NK-92 (cell line): Measurements from ENCODE around the gene DOK3.
A peak's percentile ranks its signal among the peaks of the same experiment; 100 is the strongest.
"Not testable (repeated sequence)": the region's sequence is repeated elsewhere in the genome, so short reads cannot be mapped to it uniquely, and the experiment has no call there.

ENCODE experiments used
- DNase-seq: peaks from one replicate; lab custom pipeline; 2025; ENCODE audit not compliant: unreplicated experiment; lab: John Stamatoyannopoulos, UW

DOK3 gene

DNA sequence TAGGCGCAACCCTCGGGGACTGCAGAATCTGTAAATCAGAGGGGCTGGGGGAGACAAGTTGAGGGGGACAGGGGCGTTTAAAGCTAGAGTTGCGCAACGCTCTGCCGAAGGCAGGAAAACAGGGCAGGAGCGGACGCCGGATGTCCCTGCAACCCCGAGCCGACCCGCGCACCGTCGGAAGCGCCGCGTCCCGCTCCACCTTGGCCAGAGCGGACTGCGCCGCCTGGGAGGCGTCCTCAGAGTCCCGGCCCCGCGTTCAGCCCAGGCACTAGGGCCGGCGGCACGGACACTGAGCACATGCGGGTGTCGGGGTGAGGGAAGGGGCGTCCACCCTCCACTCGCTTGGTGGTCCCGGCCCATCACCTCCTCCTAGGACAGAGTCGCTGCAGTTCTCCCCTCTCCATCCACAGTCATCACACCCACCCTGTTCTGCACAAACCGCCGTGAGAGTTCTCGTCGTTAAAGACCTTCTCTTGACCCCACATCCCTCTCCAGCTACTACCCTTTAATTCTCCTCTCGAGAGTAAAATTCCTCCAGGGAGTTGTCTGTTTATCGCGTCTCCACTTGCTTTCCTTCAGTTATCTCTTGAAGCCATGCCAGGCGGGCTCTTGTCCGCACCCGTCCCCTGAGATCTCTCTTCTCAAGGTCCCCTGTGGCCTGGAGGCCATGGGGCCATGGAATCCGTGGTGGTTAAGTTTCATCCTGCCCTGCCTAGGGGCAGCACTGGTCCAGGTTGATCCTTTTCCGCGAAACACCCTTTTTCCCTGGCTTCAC lies 11.4 kb downstream of the DOK3 start:
- no peak for DNase-seq

DNA sequence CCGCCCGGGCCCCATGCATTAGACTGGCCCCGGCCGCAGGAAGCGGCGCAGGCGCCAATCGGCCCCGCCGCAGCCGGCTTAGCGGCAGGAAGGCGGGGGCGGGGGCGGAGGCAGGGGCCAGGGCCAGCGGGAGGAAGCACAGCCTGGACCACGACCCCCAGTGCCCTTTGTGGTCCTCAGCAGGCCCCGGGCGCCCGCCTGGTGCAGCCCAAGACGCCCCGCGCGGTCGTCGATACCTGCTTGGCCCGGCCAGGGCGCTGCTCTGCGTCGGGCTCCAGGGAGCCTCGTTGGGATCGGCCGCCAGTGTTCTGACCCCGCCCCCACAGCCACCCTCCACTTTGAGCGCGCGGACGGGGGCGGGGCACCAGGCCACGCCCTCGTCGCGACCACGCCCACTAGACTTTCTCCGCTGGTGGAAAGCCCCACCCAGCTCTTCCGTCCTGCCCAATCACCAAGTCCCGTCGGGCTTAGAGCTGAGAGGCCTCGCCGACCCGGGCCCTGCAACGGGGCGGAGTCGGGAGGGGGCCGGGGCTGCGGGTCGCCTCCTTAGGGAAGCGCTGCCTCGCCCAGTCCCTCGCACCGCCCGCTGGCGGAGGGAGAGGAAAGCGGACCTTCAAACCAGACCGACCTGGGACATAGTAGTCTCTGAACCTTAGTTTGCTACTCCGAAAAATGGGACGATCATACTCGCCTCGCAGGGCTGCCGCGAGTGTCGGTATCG lies 12.2 kb downstream of the DOK3 start, which contains the start of gene PDLIM7:
PDLIM7 (minus strand) TSS at position 313 of the 721 bp plus-strand sequence. CDS start 1,092 bp downstream, outside the sequence.
- peak; percentile 46 for DNase-seq

DNA sequence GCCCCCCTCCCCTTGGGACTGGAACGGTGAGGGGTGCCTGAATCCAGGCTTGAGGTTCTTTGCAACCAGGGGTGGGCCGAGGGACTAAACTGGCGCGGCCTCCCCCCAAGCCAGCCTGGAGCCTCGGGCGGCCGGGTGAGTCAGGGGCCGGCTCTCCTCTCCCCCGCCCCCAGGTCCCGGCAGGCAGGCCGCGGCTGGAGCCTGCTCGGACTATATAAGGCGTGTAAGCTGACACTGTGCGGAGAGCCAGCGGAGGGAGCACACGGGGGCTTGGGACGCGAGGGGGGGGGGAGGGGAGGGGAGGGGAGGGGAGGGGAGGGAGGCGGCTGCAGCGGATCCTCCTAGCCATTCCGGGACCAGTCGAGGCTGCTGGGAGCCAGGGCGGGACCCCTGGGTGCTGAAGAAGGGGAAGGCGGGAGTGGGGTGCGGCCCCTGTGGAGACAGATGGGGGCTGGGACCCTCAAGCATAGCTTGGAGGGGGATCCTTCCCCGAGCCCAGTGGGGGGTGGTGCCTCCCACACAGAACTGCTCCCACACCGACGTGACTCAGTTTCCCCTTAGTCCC lies 12.8 kb downstream of the DOK3 start:
- no peak for DNase-seq

DNA sequence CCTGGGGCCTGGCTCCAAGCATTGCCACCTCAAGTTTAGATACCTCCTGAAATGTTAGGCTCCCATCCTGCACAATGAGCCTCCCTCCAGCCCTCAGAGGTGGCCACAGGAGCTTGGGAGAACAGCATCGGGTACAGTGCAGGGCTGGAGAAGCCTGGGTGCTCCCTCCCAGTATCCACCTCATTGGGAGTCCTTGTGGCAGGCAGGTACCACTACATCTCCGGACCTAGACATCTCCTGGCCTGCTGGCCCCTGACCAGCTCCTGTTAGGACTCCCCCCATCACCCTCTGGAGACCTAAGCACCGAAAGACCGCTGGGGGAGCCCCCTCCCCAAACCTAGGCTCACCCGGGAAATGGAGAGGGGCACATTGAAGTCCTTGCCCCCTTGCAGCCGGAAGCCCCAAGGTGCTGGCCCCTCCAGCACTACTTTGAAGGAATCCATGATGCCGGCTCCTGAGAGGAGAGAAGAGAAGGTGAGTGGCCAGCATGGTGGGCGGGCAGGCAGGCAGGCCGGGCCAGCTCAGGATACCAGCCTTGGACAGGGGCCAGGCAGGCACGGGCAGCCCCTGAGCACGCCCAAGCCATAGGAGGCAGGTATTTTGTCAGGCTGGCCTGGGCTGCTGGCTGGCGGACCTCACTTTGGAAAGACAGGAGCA lies 13.4 kb downstream of the DOK3 start:
- no peak for DNase-seq

DNA sequence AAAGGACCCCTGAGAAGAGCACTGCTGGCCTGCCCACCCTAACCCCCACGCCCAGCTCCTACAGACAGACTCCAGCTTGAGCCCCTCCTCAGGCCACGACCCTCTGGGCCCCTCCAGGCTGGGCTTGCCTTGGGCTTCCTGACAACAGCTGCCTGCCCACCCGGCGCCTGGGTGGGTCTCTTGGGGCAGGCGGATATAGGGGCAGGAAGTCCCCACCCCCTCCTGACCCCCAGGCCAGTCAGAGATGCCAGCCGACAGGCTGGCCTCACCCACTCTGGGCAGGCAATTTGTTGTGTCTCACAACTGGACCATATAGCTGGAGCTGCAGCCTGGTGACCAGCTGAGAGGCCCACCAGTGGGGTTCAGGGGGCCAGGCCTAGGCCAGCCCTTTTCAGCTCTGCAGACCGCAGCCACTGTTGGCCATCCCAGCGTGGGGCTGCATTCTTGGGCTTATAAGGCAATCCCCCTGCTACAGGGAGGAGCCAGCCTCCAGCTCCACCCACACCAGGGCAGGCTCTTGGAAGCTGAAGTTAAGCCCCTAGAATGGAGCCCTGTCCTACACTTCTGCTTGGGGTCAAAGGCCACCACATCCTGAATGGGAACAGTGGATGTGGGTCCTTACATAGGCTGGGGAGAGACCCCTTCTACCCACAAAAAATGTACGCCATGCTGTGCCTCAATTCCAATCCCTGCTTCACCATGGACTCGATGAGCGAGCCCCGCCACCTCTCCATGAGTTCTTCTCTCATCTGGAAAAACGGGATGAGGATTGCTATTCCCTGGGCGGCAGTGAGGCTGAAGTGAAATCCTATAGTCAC lies 14.2 kb downstream of the DOK3 start:
- DNase-seq: no peak

DNA sequence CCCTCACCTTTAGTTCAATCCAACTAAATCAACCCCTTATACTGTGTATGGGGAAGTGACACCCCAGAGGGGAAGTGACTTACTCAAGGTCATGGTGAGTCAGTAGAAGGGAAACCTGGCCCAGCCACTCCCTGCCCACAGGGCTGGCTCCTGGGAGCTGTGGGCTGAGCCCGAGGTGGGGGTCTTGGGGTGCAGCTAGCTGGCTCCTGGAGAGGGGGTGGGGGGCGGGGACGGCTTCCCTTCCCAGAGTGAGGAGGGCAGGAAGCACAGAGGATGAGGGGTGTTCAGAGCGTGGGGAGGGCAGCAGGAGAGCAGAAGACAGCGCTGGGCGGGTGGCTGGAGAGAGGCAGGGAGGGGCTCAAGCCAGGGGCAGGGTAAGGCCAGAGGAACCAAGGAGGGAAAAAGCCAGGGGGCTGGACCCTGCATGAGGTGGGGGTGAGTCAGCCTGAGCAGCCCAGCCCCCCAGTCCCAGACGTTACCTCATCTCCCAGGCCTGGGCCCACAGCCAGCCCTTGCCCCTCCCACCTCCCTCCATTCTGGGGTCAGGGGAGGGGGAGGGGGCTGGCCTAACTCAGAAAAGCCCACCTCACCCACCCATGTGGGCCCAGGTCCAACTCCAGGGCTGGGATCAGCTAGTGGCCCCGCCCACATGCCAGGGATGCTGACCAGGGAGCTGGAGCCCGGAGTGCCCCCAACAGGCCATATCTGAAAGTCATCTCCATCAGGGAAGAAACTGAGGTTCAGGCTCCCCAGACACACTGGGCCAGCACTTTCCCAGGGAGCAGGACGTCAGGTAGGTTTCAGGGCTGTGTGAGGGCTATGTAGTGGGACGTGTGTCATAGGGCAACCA lies 15.1 kb downstream of the DOK3 start:
- DNase-seq: no peak

DNA sequence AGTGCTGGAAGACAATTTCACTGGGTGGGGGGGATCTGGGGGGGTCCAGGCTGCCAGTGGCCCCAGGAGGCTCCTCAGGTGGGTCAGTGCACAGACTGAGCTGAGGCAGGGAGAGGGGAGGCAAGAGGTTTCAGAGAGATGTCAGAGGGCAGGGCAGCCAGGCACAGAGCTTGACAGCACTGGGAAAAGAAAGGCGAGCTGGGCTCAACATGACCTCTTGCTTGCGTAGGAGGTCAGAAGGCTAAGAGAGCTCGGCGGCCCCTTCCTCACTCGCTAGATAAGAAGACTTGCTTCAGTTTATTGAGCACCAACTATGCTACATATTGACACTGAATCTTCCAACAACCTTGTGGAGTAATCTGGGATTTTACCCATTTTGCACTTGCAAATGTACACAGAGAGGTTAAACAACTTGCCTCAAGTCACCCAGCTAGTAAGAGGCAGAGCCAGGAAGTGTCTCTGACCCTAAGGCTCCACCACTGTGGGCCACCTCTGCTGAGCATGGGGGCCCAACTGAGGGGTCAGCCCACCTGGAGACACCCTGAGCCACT lies 15.8 kb downstream of the DOK3 start:
- no peak for DNase-seq

DNA sequence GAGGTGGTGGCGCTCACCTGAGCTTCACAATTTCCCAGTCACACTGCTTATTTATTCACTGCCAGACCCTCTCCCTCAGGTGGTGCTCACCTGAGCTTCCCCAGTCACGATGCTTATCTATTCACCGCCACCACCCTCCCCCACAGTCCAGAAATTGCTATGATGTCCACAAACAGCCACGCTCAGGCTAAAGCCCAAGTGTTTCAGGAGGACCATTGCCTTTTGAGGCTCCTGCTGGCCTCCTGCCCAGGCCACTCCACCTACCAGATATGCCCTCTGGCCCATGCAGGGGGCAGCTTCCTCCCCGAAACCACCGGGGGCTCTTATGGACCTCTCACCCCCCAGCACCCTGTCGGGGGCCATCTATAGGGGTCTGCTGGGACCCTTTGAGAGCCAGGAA lies 16.8 kb downstream of the DOK3 start:
- DNase-seq: no peak

DNA sequence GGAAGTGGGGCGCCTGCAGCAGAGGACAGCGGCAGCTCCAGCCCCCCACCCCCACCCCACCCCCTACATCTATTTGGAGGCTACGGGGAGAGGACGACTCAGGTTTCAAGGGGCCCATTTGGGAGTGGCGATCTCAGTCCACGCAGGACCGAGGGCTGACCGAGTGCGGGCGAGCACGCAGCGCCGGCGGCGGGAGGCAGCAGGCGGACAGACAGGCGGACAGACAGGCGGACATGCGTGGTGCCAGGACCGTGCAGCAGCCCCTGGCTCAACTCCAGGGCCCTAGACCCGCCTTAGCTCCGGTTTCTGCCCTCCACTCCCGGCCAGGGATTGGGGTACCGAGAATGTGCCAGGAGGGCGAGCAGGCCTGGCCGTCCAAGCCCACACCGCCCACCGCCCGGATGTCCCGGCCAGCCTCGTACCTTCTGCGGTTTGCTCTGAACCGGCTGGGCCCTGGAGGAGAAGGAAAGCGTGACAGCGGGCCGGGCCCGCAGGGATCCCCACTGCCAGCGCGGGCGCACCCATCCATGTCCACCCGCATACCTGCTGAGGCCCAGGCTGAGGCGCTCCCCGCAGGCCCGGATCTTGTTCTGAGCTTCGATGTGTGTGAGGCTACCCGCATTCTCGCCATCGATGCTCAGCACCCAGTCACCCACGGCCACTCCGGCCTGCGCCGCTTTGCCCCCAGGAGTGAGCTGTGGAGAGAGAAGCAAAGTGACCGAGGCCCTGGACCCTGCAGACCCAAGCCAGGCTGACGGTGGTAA lies 17.5 kb downstream of the DOK3 start:
- no peak for DNase-seq

DNA sequence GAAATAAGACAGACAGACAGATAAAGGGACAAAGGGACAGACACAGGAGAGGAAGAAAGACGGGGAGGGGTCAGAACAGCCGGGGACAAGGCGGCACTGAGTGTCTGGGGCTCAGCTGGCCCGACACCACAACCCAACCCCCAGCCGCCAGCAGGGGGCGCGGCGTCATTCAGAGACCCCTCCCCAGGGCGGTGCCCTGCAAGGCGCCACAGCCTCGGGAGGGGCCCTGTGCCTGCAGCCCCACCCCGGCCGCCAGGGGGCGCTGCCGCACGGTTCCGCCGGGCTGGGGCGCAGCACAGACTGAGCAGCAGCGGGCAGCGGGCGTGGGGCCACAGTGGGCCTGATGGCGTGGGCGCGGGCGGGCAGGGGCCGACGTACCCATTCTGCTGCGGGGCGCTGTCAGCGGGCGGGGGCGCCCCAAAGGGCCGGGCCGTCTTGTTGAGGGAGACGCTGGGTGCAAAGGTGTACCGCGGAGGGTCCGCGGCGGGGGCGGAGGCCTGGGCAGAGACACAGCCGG lies 18.1 kb downstream of the DOK3 start:
- DNase-seq: no peak

DNA sequence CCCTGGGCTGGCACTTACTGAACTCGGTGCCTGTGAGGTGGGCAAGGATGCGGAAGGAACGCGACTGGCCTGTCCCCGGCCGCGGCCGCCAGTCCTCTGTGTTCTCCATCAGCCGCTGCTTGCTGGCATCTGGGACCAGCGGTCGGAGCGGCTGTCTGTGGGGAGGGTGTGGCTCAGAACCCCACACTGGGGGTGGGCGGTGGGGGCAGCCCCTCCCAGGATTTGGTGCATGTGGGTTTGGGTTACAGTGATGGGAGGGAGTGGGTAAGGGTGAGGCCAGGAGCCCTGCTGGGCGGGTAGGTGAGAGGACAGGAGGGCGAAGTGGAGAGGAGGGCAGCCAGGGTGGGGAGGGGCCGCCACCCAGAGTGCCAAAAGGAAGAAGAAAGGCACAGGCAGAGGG lies 18.6 kb downstream of the DOK3 start:
- DNase-seq: no peak

DNA sequence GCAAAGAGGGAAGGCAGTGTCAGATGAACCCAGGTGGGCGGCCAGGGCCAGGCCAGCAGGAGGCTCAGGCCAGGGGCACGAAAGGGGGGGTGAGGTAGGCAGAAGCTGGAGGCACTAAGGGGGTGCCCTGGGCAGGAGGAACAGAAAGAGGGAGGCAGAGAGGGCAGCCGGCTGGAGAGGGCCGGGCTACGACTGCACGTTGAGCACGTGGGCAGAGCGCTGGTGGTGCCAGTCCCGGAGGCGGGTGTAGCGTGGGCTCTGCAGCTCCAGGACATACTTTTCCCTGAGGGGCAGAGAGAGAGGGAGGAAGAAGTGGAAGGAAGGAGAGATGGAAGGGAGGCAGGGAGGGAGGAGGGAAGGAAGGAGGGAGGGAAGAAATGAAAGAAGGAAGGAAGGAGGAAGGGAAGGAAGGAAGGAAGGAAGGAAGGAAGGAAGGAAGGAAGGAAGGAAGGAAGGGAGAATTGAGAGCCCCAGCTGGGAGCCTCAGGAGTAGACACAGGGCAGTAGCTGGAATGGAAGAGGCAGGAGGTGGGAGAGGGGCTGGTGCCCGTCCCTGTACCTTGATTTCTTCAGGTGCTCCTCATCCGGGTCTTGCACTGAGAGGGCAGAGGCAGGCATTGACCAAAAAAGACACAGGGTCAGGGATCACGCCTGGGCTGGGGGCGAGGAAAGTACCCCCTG lies 19.2 kb downstream of the DOK3 start:
- no peak for DNase-seq

DNA sequence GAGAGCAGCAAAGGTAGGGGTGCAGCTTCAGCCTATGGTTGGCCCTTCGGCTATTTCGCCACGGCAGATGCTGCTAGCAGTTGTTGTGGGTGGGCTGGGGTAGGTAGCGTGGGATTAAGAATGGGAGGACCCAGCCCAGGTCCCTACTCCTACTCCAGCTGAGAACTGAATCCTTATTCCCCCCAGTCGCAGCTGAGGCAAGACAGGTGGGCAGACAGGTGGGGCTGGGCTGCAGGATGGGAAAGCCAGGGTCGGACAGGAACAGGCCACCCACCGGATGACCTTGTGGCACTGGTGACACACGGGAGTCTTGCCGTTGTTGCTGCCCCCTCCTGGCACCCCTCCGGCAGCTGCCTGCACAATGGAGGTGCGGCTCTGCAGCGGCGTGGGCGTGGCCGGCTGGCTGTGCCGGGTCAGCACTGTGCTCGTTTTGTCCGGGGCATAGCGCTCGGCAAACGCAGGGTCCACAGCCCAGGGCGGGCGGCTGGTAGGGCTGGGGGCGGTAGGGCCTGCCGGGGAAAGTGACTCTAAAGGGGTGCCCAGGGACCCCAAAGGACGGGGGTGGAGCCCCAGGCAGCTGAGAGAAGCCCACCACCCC lies 20.4 kb downstream of the DOK3 start:
- no peak for DNase-seq

DNA sequence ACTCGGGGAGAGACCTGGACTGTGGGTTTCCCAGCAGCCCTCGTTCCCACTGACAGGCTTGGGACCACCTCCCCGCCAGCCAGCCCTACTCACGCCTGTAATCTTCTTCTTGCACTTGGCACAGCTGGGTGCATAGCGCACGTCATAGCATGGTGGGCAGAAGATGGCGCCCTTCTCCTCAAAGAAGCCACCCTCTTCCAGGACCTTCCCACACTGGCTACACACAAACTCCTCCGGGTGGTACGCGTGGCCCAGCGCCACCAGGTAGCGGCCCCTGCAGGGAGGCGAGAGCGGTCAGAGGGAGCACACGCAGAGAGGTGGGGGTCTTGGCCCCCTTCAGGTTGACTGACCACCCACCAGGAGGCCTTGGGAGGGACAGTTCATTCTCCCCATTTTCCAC lies 21.7 kb downstream of the DOK3 start:
- DNase-seq: no peak

DNA sequence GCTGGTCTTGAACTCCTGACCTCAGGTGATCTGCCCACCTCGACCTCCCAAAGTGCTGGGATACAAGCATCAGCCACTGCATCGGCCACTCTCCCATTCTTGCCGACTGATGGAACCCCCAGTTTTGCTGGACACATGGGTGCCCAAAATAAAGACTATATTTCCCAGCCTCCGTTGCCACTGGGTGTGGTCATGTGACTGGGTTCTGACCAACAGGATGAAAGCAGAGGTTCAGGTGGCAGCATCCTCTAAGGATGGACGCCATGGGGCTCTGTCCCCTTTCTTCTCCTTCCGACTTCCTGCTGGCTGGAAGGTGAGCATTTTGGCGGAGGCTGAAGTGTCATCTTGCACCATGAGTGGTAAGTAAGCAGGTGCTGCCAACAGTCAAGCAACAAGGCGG lies 22.5 kb downstream of the DOK3 start:
- no peak for DNase-seq

DNA sequence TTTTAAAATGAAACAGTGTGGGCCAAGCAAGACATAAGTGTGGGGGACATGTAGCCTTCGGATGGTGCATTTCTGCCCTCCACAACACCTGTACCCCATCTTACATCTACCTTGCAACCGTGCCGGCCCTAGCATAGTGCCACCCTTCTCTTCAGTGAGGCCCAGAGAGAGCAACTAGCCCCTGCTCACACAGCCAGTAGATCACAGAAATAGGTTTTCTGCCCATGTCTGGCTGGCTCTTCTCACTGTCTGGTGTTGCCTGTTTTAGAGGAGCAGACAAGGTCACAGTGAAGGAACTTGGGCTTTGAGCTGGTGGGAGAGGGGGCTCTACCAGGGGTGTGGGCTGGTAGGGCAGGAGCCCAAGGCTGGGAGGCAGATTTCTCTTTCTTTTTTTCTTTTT lies 23.4 kb downstream of the DOK3 start:
- DNase-seq: no peak

DNA sequence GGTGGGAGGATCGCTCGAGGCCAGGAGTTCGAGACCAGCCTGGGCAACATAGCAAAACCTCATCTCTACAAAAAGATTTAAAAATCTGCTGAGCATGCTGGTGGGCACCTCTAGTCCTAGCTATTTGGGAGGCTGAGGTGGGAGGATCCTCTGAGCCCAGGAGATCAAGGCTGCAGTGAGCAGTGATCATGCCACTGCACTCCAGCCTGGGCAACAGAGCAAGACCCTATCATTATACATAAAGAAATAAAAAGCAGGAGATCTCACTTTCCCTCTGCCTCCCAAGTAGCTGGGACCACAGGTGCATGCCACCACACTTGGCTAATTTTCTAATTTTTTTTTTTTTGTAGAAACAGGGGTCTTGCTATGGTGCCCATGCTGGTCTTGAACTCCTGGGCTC lies 23.9 kb downstream of the DOK3 start:
- not testable (repeated sequence) for DNase-seq
